Mammary microvascular endothelial cell (primary cell): ENCODE data around the gene ZNF736. TPM values are rescaled to one million over a fixed set of nuclear protein-coding genes. Genes with fewer than 3 reads are reported as not detected.

Experiments
- total RNA-seq: library from RNA; depleted of rRNA; stranded (reverse); fragments of >200 nt; gene quantifications from 2 replicates; pipeline ENCODE4 v1.2.3, GENCODE V29; 2015

The ZNF736 gene
- total RNA-seq: 2.6 and 2.7 TPM in 2 replicates

GRCh38 chr7:64313740-64314491 is at the start of gene ZNF736:
TSS of gene ZNF736 (plus strand) at chr7:64313961. CDS start at chr7:64314151, 190 bp downstream.

Other genes with a start within 250 kb of the ZNF736 start
- not detected in 2 replicates for gene ZNF735, start 106.8 kb upstream of the ZNF736 start, total RNA-seq
- gene ZNF679, start 85.5 kb upstream of the ZNF736 start, total RNA-seq: not detected in 2 replicates
- 3.7 and 6.1 TPM in 2 replicates for gene ZNF680, start 249.1 kb downstream of the ZNF736 start, total RNA-seq